LoVo (cell line): Measurements from ENCODE around the gene TEX10.

Experiments
- DNase-seq: peaks from one replicate; pipeline ENCODE4 v3.0.0-alpha.2; 2016; ENCODE audit warnings: low spot score

TEX10 gene

GRCh38 chr9:100285080-100285479 lies 67.7 kb downstream of the TEX10 start:
- no peak for DNase-seq

- DNase-seq, result no peak
Measured at GRCh38 chr9:100284247-100284646, 68.5 kb downstream of the TEX10 start.

- DNase-seq, result no peak
Measured at GRCh38 chr9:100282388-100282719, 70.4 kb downstream of the TEX10 start.

- DNase-seq, result no peak
Measured at GRCh38 chr9:100281676-100282387, 70.9 kb downstream of the TEX10 start.

- no peak for DNase-seq
Measured at GRCh38 chr9:100281066-100281465, 71.7 kb downstream of the TEX10 start.

GRCh38 chr9:100277166-100277979 lies 75.4 kb downstream of the TEX10 start:
- DNase-seq, result no peak

- no peak for DNase-seq
Measured at GRCh38 chr9:100269656-100270055, 83.1 kb downstream of the TEX10 start.

GRCh38 chr9:100268271-100268670 lies 84.5 kb downstream of the TEX10 start:
- no peak for DNase-seq

GRCh38 chr9:100267211-100267610 lies 85.5 kb downstream of the TEX10 start:
- DNase-seq, result no peak
